NB4 (cell line): ENCODE results near the gene LIX1L.

Experiments
- DNase-seq: peaks from one replicate; pipeline ENCODE4 v3.0.0; 2010; ENCODE audit warnings: low read depth
- H3K4me3 ChIP-seq: one replicate; pipeline ENCODE4 v1.5.1; 2011; ENCODE audit warnings: mild to moderate bottlenecking, low read depth, low read length, moderate library complexity
- MYC ChIP-seq: IDR thresholded peaks from 2 replicates; pipeline ENCODE4 v1.6.1; 2011; ENCODE audit warnings: low read depth, low read length
- POLR2A ChIP-seq: IDR thresholded peaks from 2 replicates; pipeline ENCODE4 v1.6.1; 2011; ENCODE audit warnings: mild to moderate bottlenecking; ENCODE audit not compliant: insufficient read length; ENCODE audit errors: extremely low read depth
- TF ChIP-seq, protein P1 (sequence below): IDR thresholded peaks from 2 replicates; pipeline ENCODE4 v1.6.1; 2011; ENCODE audit warnings: low read depth, low read length
- TF ChIP-seq, protein P2 (sequence below): IDR thresholded peaks from one replicate; pipeline ENCODE4 v1.5.1; 2012; ENCODE audit warnings: low read depth, low read length

Gene LIX1L

DNA sequence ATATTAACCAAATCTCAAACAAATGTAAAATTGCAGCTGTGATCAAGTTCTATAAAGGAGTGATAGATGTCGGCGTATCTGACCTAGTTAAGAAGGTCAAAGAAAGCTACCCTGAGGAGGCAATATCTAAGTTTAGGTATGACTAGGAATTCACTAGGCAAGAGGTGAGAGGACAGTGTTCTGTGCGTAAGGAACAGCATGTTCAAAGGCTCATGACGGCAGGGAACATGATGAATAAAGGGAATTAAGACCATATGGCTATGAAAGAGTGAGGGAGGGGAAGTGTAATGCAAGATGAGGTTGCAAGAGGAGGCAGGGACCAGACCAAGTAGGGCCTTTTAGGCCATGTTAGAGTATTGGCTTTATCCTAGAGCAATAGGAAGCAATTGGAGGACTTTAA, 8.6 kb downstream of the LIX1L start:
- TF ChIP-seq, protein P1, sequence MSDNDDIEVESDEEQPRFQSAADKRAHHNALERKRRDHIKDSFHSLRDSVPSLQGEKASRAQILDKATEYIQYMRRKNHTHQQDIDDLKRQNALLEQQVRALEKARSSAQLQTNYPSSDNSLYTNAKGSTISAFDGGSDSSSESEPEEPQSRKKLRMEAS, result no peak
- TF ChIP-seq MYC, result no peak
- TF ChIP-seq POLR2A, result no peak
- TF ChIP-seq, protein P2, sequence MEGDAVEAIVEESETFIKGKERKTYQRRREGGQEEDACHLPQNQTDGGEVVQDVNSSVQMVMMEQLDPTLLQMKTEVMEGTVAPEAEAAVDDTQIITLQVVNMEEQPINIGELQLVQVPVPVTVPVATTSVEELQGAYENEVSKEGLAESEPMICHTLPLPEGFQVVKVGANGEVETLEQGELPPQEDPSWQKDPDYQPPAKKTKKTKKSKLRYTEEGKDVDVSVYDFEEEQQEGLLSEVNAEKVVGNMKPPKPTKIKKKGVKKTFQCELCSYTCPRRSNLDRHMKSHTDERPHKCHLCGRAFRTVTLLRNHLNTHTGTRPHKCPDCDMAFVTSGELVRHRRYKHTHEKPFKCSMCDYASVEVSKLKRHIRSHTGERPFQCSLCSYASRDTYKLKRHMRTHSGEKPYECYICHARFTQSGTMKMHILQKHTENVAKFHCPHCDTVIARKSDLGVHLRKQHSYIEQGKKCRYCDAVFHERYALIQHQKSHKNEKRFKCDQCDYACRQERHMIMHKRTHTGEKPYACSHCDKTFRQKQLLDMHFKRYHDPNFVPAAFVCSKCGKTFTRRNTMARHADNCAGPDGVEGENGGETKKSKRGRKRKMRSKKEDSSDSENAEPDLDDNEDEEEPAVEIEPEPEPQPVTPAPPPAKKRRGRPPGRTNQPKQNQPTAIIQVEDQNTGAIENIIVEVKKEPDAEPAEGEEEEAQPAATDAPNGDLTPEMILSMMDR, result no peak
- H3K4me3 ChIP-seq, result no peak overlapping the region
- DNase-seq, result no peak

DNA sequence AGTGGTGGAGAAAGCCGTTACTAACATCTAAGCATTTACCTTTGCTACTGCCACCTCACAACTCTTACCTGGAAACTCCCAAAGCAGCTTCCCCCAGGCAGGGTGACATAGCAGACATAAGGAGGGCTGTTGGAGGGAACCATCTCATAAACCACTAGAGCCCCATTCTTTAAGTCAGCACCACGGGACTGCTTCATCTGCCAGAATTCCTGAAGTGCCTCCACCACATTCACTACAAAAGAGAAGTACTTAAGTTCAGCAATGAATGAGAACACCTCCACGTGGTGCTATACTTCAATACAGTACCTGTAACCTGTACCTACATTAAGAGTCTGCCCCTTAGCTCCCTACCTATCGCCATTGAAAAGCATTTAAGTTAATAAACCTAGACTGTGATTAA, 10.3 kb downstream of the LIX1L start:
- TF ChIP-seq, protein P1, result no peak
- TF ChIP-seq MYC, result no peak
- TF ChIP-seq, protein P2, result no peak
- TF ChIP-seq POLR2A, result no peak
- DNase-seq, result no peak
- no peak overlapping the region for H3K4me3 ChIP-seq

DNA sequence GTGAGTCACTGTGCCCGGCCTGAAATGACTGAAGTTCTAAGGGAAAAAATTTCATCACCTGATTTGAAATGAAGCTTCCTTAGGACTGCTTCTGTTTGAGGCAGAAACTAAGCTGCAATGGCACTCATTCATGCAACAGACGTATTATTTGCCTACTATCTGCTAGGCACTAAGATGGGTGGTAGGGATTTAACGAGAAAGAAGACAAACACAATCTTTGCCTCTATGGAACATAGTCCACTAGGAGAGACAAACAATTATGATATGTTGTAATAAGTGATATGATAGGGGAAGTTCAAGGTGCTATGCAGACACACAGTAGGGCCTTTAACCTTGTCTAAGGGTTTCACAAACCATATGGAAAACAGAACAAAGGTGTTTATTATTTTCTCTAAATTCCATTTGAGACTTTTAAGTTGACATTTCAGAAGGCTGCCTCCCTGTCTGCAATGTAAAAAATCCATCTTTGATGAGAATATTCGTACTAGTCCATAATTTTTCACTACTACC, 11.3 kb downstream of the LIX1L start:
- no peak for DNase-seq
- H3K4me3 ChIP-seq, result no peak overlapping the region
- TF ChIP-seq, protein P1, result no peak
- TF ChIP-seq, protein P2, result no peak
- TF ChIP-seq POLR2A (no peak), MYC (no peak)

DNA sequence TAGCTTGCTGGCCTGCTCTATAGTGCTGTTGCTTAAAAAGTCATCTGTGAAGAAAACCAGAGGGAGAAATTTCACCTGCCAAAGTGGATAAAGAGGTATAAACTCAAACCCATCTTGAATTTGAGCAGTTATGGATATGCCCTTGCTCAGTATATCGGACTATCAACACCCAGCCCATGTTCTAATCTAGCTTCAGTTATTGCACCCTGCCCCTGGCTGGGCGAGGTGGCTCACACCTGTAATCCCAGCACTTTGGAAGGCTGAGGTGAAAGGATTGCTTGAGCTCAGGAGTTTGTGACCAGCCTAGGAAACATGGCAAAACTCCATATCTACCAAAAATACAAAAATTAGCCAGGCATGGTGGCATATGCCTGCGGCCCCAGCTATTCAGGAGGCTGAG, 13.3 kb downstream of the LIX1L start:
- no peak for DNase-seq
- H3K4me3 ChIP-seq, result no peak overlapping the region
- TF ChIP-seq, protein P1, result no peak
- TF ChIP-seq POLR2A (no peak), MYC (no peak)
- TF ChIP-seq, protein P2, result no peak

DNA sequence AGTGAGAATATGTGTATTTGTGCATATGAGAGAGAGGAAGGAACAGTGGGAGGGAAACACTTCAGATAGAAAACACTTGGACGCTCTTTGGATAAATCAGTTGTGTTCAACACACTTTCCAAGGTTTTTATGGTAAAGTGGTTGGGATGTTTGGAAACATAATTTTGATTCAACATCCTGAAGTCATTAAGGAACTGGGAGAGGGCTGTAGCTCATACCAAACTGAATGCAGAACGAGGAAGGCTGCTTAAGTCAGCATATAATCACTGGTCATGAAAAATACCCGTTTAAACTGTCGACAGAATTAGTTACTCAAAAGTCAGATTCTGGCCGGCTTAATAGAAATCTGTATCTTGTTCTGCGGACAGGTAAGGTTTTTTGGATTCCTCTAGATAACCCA, 14.9 kb downstream of the LIX1L start:
- no peak for TF ChIP-seq MYC
- TF ChIP-seq POLR2A, result no peak
- TF ChIP-seq, protein P2, result no peak
- TF ChIP-seq, protein P1, result no peak
- no peak for DNase-seq
- no peak overlapping the region for H3K4me3 ChIP-seq

DNA sequence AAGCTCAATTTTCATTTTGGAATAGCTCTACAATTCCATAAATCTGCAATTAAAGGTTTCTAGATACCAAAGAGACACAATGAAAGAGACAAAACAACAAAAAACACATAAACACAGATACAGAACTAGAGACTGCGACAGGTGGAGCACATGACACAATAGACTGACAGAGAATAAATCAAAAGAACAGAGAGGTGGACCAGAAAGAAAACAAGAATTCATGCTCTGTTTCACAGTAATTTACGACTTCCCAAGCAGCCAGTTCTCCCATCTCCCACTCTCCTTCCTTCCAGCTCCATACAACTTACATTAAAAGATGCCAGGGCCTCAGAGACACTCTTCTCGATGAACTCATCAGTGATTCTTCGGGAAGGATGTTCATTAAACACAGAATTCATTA, 15.4 kb downstream of the LIX1L start:
- TF ChIP-seq, protein P1, result no peak
- TF ChIP-seq POLR2A, result no peak
- DNase-seq, result no peak
- H3K4me3 ChIP-seq, result no peak overlapping the region
